Right lobe of liver (tissue), 4 donors: ENCODE results near the gene PRKAB1.

Experiments used
- POLR2A ChIP-seq: fragments of 450-650 bp; IDR thresholded peaks from one replicate; pipeline ENCODE4 v1.6.1; 2017; ENCODE audit warnings: antibody characterized with exemption, mild to moderate bottlenecking
- TF ChIP-seq, protein P1 (sequence below), 4 donors: fragments of 200-600 bp in 3 of 4; fragments of 450-650 bp in 1 of 4; IDR thresholded peaks; one replicate each; pipeline versions ENCODE4 v1.5.1 to v1.8.0; 2016 to 2022; ENCODE audit warnings: antibody characterized with exemption in 4 of 4, mild to moderate bottlenecking in 2 of 4
- donor health status: DM: no; HTN: no; CAD: no.
- donor health status: DM: no; HTN: no; CAD: no.
- donor health status: DM: no; HTN: yes; CAD: no.

DNA sequence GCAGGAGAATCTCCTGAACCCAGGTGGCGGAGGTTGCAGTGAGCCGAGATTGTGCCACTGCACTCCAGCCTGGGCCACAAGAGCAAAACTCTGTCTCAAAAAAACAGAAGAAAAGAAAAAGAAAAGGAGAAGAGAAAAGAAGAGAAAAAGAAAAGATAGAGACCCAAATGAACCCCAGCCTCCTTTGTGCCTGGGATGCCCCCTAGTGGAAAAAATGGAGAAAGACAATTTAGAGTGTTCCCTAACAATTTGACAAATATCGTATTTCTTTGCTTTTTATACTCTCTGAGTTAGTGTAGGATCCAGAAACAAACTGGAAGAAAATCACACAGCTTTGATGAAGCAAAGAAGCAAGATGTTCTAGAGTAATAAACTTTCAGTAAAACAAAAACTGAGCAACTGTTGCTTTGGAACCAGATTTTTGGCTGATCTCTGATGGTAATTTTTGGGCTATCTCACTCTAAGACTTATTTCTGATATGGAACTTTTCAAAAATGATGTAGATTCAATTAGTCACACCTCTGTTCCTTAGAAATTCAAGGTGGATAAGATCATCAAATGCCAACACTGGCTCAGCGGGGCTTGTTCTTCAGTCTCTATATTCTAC lies 18.6 kb upstream of the PRKAB1 start:
- no peak for TF ChIP-seq POLR2A
- TF ChIP-seq, protein P1, sequence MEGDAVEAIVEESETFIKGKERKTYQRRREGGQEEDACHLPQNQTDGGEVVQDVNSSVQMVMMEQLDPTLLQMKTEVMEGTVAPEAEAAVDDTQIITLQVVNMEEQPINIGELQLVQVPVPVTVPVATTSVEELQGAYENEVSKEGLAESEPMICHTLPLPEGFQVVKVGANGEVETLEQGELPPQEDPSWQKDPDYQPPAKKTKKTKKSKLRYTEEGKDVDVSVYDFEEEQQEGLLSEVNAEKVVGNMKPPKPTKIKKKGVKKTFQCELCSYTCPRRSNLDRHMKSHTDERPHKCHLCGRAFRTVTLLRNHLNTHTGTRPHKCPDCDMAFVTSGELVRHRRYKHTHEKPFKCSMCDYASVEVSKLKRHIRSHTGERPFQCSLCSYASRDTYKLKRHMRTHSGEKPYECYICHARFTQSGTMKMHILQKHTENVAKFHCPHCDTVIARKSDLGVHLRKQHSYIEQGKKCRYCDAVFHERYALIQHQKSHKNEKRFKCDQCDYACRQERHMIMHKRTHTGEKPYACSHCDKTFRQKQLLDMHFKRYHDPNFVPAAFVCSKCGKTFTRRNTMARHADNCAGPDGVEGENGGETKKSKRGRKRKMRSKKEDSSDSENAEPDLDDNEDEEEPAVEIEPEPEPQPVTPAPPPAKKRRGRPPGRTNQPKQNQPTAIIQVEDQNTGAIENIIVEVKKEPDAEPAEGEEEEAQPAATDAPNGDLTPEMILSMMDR (IDR thresholded peaks at IDR 0.05) = peak; percentile 56 to 83 (median 81)
